ENCODE measurements around the gene RPA1. TPM values are rescaled to one million over a fixed set of nuclear protein-coding genes. Genes with fewer than 3 reads are reported as not detected.

RPA1 gene
- total and polyA plus RNA-seq, 8 donors, result 10.3 to 57.5 (median 23.8) TPM

GRCh38 chr17:1897105-1897656 is 67.4 kb downstream of the RPA1 start:
- no peaks in the 10 kb centered on the region for H3K27me3 ChIP-seq
- H3K36me3 ChIP-seq, result peaks cover 30 to 75% (median 71%) of the 10 kb centered on the region in 4 donors
- no peak overlapping the region for H3K27ac ChIP-seq
- no peaks in the 10 kb centered on the region for H3K9me3 ChIP-seq
- intact Hi-C loops (cut with DNase I; ENCODE audit: low total_unique reads), result no loop called here
- no peak overlapping the region for H3K4me3 ChIP-seq
- WGBS, 5 donors, result 84 to 93% (median 85%) methylated on average over 18 of the region's 18 CpGs
- TF ChIP-seq POLR2AphosphoS5 (IDR thresholded peaks at IDR 0.05) (no peak), EP300 (IDR thresholded peaks at IDR 0.05) (no peak), CTCF (IDR thresholded peaks at IDR 0.05) (no peak), POLR2A (IDR thresholded peaks at IDR 0.05) (no peak)
- no peaks in the 10 kb centered on the region for H3K4me1 ChIP-seq
- DNase-seq, result no peak

GRCh38 chr17:1898332-1898731 is 68.5 kb downstream of the RPA1 start:
- TF ChIP-seq POLR2AphosphoS5 (IDR thresholded peaks at IDR 0.05), result no peak
- TF ChIP-seq EP300 (IDR thresholded peaks at IDR 0.05), result no peak
- no peak for TF ChIP-seq POLR2A (IDR thresholded peaks at IDR 0.05)
- TF ChIP-seq CTCF (IDR thresholded peaks at IDR 0.05), result no peak
- DNase-seq, result no peak
- peaks cover 30 to 64% (median 59%) of the 10 kb centered on the region in 4 donors for H3K36me3 ChIP-seq
- no peaks in the 10 kb centered on the region for H3K4me1 ChIP-seq
- no peak overlapping the region for H3K27ac ChIP-seq
- WGBS, 5 donors, result 91 to 96% (median 95%) methylated on average over 17 of the region's 17 CpGs
- no peaks in the 10 kb centered on the region for H3K9me3 ChIP-seq
- no peaks in the 10 kb centered on the region for H3K27me3 ChIP-seq
- no peak overlapping the region for H3K4me3 ChIP-seq
- intact Hi-C loops (cut with DNase I; ENCODE audit: low total_unique reads), result no loop called here

- Histone ChIP-seq H3K9me3 (no peaks in the 10 kb centered on the region), H3K27me3 (no peaks in the 10 kb centered on the region), H3K4me1 (no peaks in the 10 kb centered on the region), H3K4me3 (no peak overlapping the region), H3K27ac (no peak overlapping the region), H3K36me3 (peaks cover 29 to 58% (median 54%) of the 10 kb centered on the region in 4 donors)
- 91 to 96% (median 93%) methylated on average over 12 of the region's 12 CpGs for WGBS, 5 donors
- no peak for TF ChIP-seq POLR2AphosphoS5 (IDR thresholded peaks at IDR 0.05)
- no peak for TF ChIP-seq CTCF (IDR thresholded peaks at IDR 0.05)
- TF ChIP-seq EP300 (IDR thresholded peaks at IDR 0.05), result no peak
- TF ChIP-seq POLR2A (IDR thresholded peaks at IDR 0.05), result no peak
- DNase-seq, result no peak
- intact Hi-C loops (cut with DNase I; ENCODE audit: low total_unique reads), result no loop called here
Observed at GRCh38 chr17:1898872-1899271, 69.1 kb downstream of the RPA1 start.

GRCh38 chr17:1899403-1900000 is 69.7 kb downstream of the RPA1 start:
- intact Hi-C loops (cut with DNase I; ENCODE audit: low total_unique reads), result no loop called here
- DNase-seq, result no peak
- Histone ChIP-seq H3K27me3 (no peaks in the 10 kb centered on the region), H3K9me3 (no peaks in the 10 kb centered on the region), H3K27ac (no peak overlapping the region), H3K4me1 (no peaks in the 10 kb centered on the region), H3K36me3 (peaks cover 26 to 52% (median 48%) of the 10 kb centered on the region in 4 donors), H3K4me3 (no peak overlapping the region)
- WGBS, 5 donors, result 88 to 94% (median 92%) methylated on average over 8 of the region's 8 CpGs
- TF ChIP-seq POLR2A (IDR thresholded peaks at IDR 0.05) (no peak), EP300 (IDR thresholded peaks at IDR 0.05) (no peak), POLR2AphosphoS5 (IDR thresholded peaks at IDR 0.05) (no peak), CTCF (IDR thresholded peaks at IDR 0.05) (no peak)
